CD4-positive, alpha-beta T cell treated with Interleukin-17A for 4 hours (primary cell): ENCODE data around the gene SH3GL3.

Source experiments
- DNase-seq: peaks from one replicate; pipeline ENCODE4 v3.0.0-alpha.2; 2020; ENCODE audit warnings: mixed read lengths

Gene SH3GL3

DNA sequence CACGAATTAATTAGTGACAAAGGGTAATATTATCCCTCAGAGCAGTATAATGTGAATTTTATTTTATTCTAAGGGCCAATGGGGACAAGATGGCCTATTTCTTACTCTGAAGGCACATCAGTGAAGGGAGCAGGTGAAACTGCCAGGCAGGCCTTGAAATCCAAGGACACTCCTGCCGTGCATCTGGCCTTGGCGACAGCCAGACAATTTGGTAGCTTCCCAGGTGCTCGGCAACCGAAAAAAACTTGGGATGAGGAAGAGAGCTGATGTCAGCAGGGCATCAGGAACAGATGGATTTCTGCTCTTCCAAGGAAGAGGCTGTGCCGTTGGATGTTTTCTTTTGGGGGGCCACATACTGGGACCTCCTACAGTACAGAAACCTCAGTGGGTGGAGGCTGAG is 123.6 kb downstream of the SH3GL3 start:
- DNase-seq = no peak

DNA sequence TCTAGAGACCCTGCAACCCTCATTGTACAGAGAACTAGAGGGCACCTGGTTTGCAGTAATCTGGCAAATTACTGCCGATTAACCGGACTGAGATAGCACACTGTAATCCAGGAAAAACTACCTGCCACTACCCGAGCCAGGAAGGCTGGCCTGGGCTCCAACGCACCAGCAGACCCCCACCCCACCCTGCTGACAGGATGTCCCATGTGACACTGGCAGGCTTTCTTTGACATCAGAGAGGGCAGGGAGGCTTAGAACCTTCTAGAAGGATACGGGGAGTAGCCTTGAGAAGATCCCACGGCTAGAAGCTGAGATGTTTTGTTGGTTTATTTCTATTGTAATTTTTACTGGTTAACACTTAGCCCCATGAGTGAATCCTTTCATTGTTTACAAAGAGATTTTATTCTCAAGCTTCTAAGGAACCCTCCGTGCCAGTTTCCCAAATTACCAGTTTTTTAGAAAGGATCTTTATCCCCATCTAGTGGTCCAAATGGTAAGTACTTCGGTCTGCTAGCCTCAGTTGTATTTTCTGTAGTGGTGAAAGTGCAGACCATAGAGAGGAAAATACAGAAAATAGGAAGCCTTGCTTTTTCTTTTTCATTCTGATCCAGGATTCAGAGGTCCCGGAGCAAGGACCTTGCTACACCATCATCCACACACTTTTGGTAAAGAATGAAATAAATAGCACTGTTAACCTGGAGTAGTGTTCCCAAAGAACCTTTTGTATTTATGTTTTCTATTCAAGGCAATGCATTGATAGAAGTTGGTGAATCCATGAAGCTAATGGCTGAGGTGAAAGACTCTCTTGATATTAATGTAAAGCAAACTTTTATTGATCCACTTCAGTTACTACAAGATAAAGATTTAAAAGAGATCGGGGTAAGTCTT is 124.9 kb downstream of the SH3GL3 start:
- DNase-seq = no peak

DNA sequence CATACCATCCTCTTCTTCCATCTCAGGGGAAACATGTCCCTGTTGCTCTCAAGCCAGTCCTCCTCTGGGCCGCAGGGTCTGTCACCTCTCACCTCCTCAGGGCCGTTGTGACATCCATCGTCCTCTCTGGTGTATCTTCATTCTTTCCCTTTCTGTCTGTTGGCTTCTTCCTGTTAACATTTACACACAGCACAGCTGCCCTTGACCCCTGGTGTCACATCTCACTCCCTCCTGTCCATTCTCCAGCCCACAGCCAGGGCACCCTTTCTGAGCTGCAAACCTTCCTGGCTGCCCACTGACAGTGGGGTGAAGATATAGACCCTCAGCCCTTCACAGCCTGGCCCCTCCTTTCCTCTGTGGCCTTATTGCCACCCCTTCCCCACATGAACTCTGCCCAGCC is 127.2 kb downstream of the SH3GL3 start:
- DNase-seq = no peak

DNA sequence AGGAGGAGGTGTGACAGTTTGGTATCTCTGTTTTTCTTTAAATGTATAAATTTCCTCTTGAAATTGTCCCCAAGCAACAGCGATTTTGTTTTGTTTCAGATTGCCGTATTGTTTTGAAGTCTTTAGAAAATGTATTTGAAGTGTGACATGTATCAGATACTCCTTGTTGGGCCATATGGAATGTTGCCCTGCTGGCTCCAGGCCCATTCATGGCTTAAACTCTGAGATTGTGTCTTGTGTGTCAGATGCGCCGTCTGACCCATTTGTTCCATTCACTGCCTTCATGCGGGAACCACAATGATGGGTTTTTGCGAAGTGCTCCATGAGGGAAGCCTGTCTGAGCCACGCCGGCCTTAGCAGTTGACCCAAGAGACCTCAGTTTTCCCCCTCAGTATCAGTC is 131.6 kb downstream of the SH3GL3 start:
- DNase-seq = no peak

DNA sequence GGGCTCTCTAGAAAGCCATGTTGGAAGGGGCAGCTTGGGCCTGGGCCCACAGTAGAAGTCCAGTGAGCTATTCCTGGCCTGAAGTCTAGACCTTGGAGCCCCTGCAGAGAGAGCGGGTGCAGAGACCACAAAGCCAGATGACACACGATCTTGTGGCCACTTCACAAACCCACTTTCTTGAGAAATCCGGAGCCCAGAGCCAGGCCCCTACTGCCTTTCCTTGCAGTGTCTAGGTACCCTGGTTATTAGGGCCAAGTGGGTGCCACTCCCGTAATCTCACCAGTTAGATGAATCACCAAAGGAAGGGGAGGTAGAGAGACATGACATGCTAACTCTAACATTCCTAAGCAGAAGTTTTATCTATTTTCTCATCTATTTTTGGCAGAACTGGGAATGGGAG is 134.2 kb downstream of the SH3GL3 start:
- DNase-seq = no peak

DNA sequence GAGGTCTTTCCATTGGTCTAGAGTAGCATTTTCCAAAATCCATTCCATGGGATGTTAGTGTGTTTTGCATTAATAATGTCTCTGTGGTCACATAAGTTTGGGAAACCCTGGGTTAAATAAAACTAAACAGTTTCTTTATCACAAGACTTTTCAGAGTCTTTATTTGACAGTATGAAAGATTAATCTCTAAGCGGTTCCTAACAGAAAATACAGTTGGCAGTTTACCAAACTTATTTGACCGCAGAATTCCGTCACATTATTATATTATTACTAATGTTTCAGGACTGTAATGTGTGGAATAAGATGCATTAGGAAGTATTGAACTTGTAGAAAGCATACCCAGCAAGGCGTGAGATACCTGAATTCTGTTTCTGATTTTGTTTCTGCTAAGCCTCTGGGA is 135.2 kb downstream of the SH3GL3 start:
- DNase-seq = no peak

DNA sequence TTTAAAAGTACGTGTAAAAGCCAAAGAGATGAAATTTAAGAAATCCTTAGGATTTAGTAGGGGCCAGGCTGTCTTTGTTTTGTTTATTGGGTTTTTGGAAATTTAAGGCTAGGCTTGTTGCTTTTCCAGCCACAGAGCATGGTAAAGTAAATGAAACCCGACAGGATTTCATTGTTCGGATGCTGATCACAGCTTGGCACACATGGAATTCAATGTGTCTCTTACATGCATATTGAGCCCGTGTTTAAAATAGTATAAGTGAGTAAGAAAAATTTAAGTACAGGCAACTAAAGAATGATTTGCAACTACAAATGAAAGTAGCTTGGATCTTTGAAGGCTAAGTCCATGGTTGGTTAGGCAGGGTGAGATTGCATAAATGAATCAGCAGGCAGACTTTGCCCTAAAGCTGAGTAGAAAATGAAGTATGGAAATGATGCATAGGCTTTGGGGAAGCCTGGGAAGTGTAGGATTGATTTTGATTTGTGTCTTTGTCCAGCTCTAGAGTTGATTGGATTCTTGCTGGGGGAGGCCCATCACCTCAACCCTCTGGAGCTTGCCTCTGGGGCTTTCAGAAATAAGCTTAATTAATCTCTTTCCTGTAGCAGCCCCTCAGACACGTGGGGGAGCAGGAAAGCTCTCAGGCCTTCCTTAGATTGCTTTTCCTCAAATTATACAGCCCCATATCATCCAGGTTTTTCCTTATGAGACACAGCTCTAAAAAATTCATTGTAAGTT is 138.6 kb downstream of the SH3GL3 start:
- no peak for DNase-seq

DNA sequence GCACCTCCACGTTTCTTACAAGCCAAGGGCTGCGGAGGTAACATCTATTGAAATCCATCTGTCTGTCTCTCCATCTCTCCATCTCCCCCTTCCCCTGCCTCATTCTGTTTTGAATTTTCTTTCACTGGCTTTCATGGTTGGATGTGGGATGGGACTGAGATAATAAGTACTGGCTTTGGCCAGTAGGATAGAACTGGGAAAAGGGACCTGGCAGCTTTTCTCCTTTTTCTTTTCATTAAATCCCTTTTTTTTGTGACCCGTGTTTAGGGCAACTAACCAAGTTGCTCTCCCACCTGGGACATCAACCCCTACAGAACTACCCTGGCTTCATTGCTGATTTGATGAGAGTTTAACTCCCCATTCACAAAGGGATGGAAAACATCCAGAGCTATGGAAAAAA is 139.9 kb downstream of the SH3GL3 start:
- DNase-seq = no peak

DNA sequence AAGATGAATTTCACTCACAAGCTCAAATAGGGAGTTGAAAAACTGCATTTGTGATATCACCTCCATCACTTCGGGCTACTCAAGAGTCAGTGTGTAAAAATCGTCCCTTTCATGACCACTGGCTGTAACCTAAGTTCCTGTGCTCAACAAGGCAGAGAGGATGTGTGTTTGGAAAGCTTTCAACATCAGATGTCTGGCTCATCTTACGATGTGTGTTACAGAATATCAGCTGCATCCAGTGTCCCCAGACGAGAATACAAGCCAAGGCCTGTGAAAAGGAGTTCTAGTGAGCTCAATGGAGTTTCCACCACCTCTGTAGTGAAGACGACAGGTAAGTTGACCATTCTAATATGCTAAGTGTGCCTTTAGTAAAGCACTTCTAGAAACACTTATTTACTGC is 141.3 kb downstream of the SH3GL3 start:
- DNase-seq = no peak

DNA sequence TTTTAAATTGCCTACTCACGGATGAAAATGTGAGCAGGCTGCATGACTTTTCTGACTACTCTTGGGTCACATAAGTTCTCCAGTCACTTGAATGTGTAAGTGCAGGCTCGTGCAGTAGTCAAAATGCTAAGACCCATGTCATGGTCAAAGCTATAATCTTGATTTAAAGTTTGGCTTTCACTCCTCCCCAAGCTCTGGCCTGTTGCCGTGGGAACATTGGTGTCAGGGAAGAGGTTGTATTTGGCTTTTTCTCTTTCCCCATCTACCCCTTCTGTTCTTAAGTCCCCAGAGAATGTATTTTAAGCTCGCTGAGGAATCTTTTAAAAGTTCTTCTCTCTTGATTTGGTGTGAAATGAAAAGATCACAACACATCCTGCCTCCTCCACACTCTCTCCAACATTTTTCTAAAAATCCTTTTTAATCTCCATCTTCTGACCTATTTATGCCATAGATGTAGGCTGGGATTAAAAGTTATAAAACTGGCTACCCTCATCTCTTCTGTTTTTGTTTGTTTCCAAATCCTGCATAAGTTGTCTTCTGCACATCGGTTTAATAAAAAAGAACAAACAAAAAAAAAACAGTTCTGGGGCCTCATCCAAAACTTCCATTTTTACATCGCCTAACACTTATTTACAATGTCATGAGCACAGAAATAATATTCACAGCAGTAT is 145.4 kb downstream of the SH3GL3 start:
- DNase-seq = no peak

DNA sequence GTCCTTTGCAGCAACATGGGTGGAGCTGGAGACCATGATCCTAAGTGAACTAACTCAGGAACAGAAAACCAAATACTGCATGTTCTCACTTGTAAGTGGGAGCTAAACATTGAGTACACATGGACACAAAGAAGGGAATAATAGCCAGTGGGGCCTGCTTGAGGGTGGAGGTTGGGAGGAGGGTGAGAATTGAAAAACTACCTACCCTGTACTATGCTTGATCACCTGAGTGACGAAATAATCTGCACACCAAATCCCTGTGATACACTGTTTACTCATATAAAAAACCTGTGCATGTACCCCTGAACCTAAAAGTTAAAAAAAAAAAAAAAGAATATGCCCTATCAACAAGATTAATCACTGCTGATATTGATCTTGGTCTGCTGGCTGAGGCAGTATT is 148.1 kb downstream of the SH3GL3 start:
- no peak for DNase-seq

DNA sequence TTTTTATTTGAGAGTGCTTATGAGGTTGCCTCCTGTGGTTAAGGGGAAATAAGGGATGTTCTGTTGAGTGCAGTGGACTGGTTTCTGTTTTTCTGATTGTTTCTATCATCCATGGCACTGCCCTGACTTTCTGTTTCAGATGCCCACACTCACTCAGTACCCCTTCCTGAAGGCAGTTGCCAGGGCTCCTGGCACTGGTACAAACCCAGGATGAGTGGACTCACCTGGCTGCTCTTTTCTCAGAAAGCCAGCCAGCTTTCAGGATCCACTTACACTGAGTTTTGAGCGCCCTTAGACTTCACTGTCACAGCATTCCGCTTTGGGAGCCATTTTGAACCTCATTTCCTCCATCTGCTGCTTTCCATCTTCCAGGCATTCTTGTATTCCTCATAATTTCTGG is 150.9 kb downstream of the SH3GL3 start:
- DNase-seq = no peak

DNA sequence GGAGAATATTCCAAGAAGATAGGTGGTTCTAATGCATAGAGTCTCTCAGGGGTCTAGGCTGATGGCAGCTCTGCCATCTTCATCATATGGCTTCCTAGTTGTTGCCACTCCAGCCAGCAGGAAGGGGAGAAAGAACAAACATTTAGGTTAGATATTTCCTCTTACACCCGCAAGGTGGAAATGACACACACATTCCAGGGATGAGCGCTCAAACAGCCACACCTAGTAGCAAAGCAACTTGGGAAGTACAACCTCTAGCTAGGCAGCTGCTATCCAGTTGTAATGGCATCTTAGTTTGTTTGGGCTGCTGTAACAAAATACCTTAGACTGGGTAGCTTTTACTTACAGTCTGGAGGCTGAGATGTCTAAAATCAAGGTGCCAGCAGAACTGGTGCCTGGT is 154.9 kb downstream of the SH3GL3 start:
- DNase-seq = no peak

DNA sequence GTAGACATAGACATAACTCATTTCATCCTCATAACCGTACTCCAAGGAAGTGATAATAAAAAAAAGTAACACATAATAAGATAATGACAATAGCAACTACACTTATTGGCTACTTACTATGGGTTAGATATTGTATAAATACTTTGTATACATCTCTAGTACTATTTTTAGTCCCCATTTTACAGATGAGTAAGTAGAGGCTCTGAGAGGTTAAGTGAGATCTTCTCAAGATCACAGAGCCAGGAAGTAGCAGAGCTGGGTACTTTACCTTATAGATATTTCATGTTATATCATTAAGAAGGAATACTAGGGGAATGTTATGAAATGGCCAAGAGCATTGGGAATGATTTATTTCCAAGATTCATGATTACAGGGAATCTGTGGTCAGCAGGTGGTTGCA is 157.4 kb downstream of the SH3GL3 start:
- no peak for DNase-seq

DNA sequence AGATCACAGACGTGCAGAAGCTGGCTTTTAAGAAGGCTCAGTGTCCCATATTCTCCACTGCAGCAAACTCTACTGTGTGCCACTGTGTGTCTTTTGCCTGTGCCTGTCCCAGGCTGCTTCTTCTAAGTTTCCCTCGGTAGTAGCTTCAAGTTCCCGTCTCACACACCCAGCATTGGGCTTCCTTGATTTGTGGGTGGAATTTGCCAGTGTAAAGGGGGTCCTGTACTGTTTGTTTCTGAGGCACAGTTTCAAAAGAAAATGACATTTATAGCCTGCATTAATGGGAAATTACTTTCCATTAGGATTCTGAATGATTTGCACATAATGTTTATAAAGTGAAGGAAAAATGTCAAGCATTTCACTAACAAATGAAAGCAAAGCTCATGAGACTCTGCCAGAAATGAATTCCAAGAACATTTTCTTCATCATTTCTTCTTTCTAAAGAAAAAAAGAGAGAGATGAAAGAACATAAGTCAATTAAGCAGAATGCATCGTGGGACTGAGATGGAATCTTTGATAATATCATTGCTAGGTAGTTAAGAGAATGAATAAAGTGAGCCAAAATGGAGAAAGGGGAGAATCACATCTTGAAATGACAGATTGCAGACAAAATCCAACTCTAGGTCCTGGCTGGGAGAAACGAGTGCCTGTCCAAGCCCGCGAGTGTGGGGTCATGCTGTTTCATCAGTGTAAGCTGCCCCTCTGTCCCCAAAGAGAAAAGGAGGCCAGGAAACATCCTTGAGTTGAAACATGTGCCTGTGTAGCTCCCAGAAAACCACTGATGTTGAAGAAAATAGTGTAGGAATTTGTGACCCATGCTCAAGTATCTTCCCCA is 158.2 kb downstream of the SH3GL3 start:
- no peak for DNase-seq

DNA sequence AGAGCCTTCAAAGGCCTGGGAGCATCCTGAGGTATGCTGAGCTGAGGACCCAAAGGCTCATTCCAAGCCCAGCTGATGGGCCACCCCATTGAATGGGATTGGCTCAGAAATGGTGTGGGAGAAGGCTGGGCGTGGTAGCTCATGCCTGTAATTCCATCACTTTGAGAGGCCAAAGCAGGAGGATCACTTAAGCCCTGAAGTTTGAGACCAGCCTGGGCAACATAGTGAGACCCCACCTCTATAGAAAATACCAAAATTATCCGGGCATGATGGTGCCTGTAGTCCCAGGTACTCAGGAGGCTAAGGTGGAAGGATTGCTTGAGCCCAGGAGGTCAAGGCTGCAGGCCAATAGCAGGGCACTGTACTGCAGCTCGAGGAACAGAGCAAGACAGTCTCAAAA is 163.0 kb downstream of the SH3GL3 start:
- no peak for DNase-seq

DNA sequence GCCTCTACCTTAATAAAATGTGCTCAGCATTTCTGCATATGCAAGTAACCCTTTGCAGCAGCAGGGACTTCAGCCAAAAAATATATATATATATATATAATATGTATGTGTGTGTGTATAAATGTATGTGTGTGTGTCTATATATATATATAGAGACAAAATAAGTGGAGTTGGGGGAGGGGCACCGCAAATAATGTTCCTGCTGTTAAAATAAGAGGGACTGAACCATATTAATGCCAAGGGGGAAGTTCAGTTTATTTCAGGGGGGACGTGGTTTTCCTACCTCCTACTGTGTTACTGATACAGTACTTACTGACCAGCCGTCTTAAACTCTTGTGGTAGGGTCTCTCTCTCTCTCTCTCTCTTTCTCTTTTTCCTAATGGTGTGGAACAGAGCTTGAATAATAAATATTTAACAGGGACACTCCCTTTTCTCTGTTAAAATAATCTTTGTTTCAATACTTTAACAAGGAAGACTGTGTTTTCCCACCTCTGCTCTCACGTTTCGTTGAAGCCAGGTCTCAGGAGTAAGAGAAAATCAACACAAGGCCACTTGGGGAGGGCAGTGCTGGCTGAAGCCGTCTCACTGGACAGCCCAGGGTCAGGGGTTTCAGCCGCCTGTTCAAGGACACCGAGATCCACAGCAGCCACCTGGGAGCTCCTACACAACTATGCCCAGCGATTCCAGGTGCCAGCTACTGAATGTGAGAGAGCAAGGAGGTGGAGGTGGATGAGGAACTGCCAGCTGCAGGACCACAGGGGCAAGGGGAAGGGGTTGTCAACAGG is 164.0 kb downstream of the SH3GL3 start:
- no peak for DNase-seq

DNA sequence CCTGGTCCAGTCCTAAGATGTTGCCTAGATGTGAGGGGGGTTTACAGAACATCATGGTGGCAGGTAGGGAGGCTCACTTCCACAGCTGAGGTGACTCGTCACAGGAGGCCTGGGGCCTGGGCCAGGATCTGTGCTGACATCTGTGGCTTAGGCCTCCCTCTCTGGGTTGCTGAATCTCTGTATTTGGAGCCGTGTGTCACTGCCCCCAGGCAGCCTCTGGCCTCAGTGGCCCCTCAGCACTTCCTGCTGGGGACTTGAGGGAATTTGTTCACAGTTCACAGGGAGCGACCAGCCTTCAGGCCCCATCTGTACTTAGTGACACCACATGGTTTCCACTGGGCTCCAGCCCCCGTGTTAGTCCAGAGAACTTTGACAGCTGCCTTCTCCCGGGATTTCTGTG is 165.1 kb downstream of the SH3GL3 start:
- DNase-seq = no peak

DNA sequence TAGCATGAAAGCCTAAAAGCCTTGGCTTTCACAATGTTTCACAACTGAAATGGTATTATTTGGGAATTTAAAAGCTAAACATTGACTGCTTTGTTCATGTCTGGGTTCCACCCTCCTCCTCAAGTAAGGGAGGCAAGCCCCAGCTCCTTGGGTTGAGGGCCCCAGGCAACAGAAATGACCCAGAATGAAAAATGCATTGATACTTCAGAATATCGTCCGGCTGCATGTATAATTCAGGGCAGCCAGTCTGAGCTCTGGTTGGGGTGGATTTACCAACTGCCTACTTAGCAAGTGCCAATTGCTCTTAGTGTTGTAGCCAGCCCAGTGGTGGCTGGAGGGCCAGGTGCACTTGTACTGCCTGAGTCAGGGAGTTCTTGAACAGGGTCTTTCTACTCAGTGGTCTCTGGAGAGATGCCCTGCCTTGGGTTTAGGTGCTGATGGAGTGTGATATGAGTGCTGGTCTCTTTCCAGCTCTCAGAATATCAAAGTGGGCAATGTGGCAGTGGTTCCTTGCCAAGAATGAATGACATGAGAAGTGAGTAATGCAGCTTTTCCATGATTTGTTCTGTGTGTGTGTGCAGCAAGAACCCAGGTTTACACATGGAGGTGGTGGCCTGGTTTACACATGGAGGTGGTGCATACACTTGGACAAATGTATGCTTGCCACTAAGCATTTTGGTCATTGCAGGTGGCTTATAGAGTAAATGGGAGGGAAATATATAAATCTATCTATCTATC is 165.9 kb downstream of the SH3GL3 start:
- no peak for DNase-seq

DNA sequence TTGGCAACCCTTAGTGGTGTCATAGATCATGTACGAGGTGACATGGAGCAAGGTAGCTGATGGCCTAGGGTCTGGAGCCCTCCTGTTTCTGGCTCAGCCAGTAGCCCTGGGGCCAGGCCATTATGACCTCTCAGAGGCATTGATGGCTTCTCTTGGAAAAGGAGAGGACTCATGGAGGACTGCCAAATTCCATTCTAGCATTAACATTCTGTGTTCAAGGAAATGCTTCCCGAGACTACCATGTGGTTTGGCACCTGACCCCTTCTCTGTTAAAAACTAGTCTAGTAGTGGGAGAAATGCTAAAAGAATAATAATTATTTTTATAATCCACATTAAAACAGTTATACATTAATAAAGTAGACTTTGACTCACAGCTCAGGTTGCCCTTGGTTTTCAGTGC is 166.6 kb downstream of the SH3GL3 start:
- no peak for DNase-seq

DNA sequence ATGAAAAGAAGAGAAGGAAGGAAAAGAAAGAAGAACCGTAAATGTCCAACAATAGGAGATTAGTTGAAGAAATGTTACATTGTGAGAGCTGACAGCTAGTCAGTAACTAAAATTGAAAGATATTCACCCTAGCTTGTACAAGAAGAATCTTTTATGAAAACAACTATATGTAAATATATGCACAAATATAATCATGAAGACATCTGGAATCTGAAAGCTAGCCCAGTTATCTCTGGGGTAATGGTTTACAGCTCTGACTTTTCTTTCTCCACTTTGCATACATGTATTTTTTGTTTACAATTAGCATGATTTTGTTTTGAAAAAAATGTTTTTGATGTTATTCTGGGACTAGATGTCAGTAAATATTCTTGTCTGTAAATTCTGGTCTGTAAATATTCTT is 169.7 kb downstream of the SH3GL3 start:
- DNase-seq = no peak
